ENCODE results near the gene LTBP1. TPM values are rescaled to one million over a fixed set of nuclear protein-coding genes. Genes with fewer than 3 reads are reported as not detected.

The LTBP1 gene
- polyA plus RNA-seq, 2 donors = 4.3 to 13.9 TPM

DNA sequence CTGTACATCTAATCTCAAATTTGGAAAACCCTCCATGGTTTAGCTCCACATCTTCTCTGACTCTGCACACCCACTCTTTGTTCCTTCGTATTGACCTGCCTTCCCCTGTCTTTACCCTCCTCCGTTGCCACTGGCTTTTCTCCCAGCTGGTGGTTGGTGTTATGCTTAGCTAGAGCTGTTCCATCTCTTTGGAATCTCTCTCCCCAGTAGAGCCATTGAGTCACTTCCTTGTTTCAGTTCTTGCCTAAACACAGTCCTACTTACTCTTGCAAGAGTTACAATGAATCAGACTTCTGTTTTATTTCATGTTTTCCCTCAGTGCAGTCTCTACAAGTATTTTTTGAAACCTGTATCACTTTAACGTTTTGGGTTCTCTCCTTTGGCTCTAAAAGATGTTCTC is 263.9 kb downstream of the LTBP1 start:
- no peaks in the 10 kb centered on the region for H3K27me3 ChIP-seq (ENCODE audit: control insufficient read depth in 1 of 2, insufficient read depth in 2 of 2, low read length in 2 of 2)
- WGBS, 2 donors = 18 to 28% methylated on average over 3 of the region's 3 CpGs

GRCh38 chr2:33212151-33212550 is 265.4 kb downstream of the LTBP1 start:
- H3K4me3 ChIP-seq (ENCODE audit: low read depth in 1 of 2, low read length in 2 of 2) = no peak overlapping the region
- H3K4me1 ChIP-seq (ENCODE audit: control insufficient read depth in 2 of 2, insufficient read depth in 2 of 2, low read length in 1 of 2) = peaks cover 0 to 4% of the 10 kb centered on the region in 2 donors
- H3K36me3 ChIP-seq (ENCODE audit: control insufficient read depth in 2 of 2, insufficient read depth in 2 of 2, low read length in 1 of 2) = no peaks in the 10 kb centered on the region
- 73 to 80% methylated on average over 3 of the region's 3 CpGs for WGBS, 2 donors
- H3K9me3 ChIP-seq (ENCODE audit: control insufficient read depth in 2 of 2, insufficient read depth in 1 of 2, low read depth in 1 of 2, low read length in 1 of 2) = no peaks in the 10 kb centered on the region
- H3K27ac ChIP-seq (ENCODE audit: low read depth in 2 of 2, low read length in 1 of 2) = no peak overlapping the region
- no peaks in the 10 kb centered on the region for H3K27me3 ChIP-seq (ENCODE audit: control insufficient read depth in 1 of 2, insufficient read depth in 2 of 2, low read length in 2 of 2)

More for the DNA sequence above, 263.9 kb downstream of the LTBP1 start:
- Histone ChIP-seq H3K4me3 (ENCODE audit: low read depth in 1 of 2, low read length in 2 of 2) (no peak overlapping the region), H3K36me3 (ENCODE audit: control insufficient read depth in 2 of 2, insufficient read depth in 2 of 2, low read length in 1 of 2) (no peaks in the 10 kb centered on the region), H3K4me1 (ENCODE audit: control insufficient read depth in 2 of 2, insufficient read depth in 2 of 2, low read length in 1 of 2) (no peaks in the 10 kb centered on the region), H3K27ac (ENCODE audit: low read depth in 2 of 2, low read length in 1 of 2) (peak overlapping the region in 1 of 2 donors; percentile 33), H3K9me3 (ENCODE audit: control insufficient read depth in 2 of 2, insufficient read depth in 1 of 2, low read depth in 1 of 2, low read length in 1 of 2) (no peaks in the 10 kb centered on the region)

GRCh38 chr2:33213244-33213643 is 266.5 kb downstream of the LTBP1 start:
- 95 to 96% methylated on average over 3 of the region's 3 CpGs for WGBS, 2 donors
- peaks cover 0 to 4% of the 10 kb centered on the region in 2 donors for H3K4me1 ChIP-seq (ENCODE audit: control insufficient read depth in 2 of 2, insufficient read depth in 2 of 2, low read length in 1 of 2)

GRCh38 chr2:33213648-33214047 is 266.9 kb downstream of the LTBP1 start:
- 88 to 94% methylated on average over 2 of the region's 2 CpGs for WGBS, 2 donors
- Histone ChIP-seq H3K27me3 (ENCODE audit: control insufficient read depth in 1 of 2, insufficient read depth in 2 of 2, low read length in 2 of 2) (no peaks in the 10 kb centered on the region), H3K36me3 (ENCODE audit: control insufficient read depth in 2 of 2, insufficient read depth in 2 of 2, low read length in 1 of 2) (no peaks in the 10 kb centered on the region), H3K4me3 (ENCODE audit: low read depth in 1 of 2, low read length in 2 of 2) (no peak overlapping the region), H3K4me1 (ENCODE audit: control insufficient read depth in 2 of 2, insufficient read depth in 2 of 2, low read length in 1 of 2) (peaks cover 0 to 4% of the 10 kb centered on the region in 2 donors), H3K9me3 (ENCODE audit: control insufficient read depth in 2 of 2, insufficient read depth in 1 of 2, low read depth in 1 of 2, low read length in 1 of 2) (no peaks in the 10 kb centered on the region), H3K27ac (ENCODE audit: low read depth in 2 of 2, low read length in 1 of 2) (no peak overlapping the region)

More at GRCh38 chr2:33213244-33213643, 266.5 kb downstream of the LTBP1 start:
- no peaks in the 10 kb centered on the region for H3K27me3 ChIP-seq (ENCODE audit: control insufficient read depth in 1 of 2, insufficient read depth in 2 of 2, low read length in 2 of 2)
- no peaks in the 10 kb centered on the region for H3K9me3 ChIP-seq (ENCODE audit: control insufficient read depth in 2 of 2, insufficient read depth in 1 of 2, low read depth in 1 of 2, low read length in 1 of 2)
- no peak overlapping the region for H3K4me3 ChIP-seq (ENCODE audit: low read depth in 1 of 2, low read length in 2 of 2)
- H3K36me3 ChIP-seq (ENCODE audit: control insufficient read depth in 2 of 2, insufficient read depth in 2 of 2, low read length in 1 of 2) = no peaks in the 10 kb centered on the region
- no peak overlapping the region for H3K27ac ChIP-seq (ENCODE audit: low read depth in 2 of 2, low read length in 1 of 2)

DNA sequence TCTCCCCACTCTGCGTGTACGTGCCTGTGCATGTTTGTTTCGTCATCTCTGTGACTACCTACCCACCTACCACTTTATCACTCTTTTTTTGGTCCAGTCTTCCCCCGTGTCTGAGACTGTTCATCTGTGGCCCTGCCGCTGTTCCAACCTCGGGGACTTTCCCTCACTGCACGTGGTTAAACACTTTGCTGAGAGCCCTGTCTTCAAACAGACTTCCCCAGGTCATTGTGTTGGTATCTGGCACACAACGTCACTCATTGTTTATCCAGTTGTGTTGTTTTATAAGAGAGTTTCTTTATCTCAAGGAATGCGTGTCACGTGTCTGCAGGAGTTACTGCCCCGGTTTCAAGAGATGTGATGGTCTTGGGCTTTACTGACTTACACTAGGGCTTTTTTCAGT is 267.7 kb downstream of the LTBP1 start:
- Histone ChIP-seq H3K36me3 (ENCODE audit: control insufficient read depth in 2 of 2, insufficient read depth in 2 of 2, low read length in 1 of 2) (no peaks in the 10 kb centered on the region), H3K4me3 (ENCODE audit: low read depth in 1 of 2, low read length in 2 of 2) (no peak overlapping the region), H3K9me3 (ENCODE audit: control insufficient read depth in 2 of 2, insufficient read depth in 1 of 2, low read depth in 1 of 2, low read length in 1 of 2) (no peaks in the 10 kb centered on the region), H3K4me1 (ENCODE audit: control insufficient read depth in 2 of 2, insufficient read depth in 2 of 2, low read length in 1 of 2) (peaks cover 0 to 4% of the 10 kb centered on the region in 2 donors), H3K27ac (ENCODE audit: low read depth in 2 of 2, low read length in 1 of 2) (no peak overlapping the region), H3K27me3 (ENCODE audit: control insufficient read depth in 1 of 2, insufficient read depth in 2 of 2, low read length in 2 of 2) (no peaks in the 10 kb centered on the region)
- 68 to 72% methylated on average over 11 of the region's 11 CpGs for WGBS, 2 donors

- Histone ChIP-seq H3K4me3 (ENCODE audit: low read depth in 1 of 2, low read length in 2 of 2) (no peak overlapping the region), H3K4me1 (ENCODE audit: control insufficient read depth in 2 of 2, insufficient read depth in 2 of 2, low read length in 1 of 2) (peaks cover 0 to 4% of the 10 kb centered on the region in 2 donors), H3K9me3 (ENCODE audit: control insufficient read depth in 2 of 2, insufficient read depth in 1 of 2, low read depth in 1 of 2, low read length in 1 of 2) (no peaks in the 10 kb centered on the region), H3K36me3 (ENCODE audit: control insufficient read depth in 2 of 2, insufficient read depth in 2 of 2, low read length in 1 of 2) (no peaks in the 10 kb centered on the region), H3K27ac (ENCODE audit: low read depth in 2 of 2, low read length in 1 of 2) (no peak overlapping the region), H3K27me3 (ENCODE audit: control insufficient read depth in 1 of 2, insufficient read depth in 2 of 2, low read length in 2 of 2) (no peaks in the 10 kb centered on the region)
- 72 to 85% methylated on average over 6 of the region's 6 CpGs for WGBS, 2 donors
Measured at GRCh38 chr2:33214857-33215256, 268.1 kb downstream of the LTBP1 start.

- Histone ChIP-seq H3K27ac (ENCODE audit: low read depth in 2 of 2, low read length in 1 of 2) (no peak overlapping the region), H3K36me3 (ENCODE audit: control insufficient read depth in 2 of 2, insufficient read depth in 2 of 2, low read length in 1 of 2) (no peaks in the 10 kb centered on the region), H3K27me3 (ENCODE audit: control insufficient read depth in 1 of 2, insufficient read depth in 2 of 2, low read length in 2 of 2) (no peaks in the 10 kb centered on the region), H3K4me3 (ENCODE audit: low read depth in 1 of 2, low read length in 2 of 2) (no peak overlapping the region), H3K4me1 (ENCODE audit: control insufficient read depth in 2 of 2, insufficient read depth in 2 of 2, low read length in 1 of 2) (peaks cover 0 to 4% of the 10 kb centered on the region in 2 donors), H3K9me3 (ENCODE audit: control insufficient read depth in 2 of 2, insufficient read depth in 1 of 2, low read depth in 1 of 2, low read length in 1 of 2) (no peaks in the 10 kb centered on the region)
- 66 to 81% methylated on average over 3 of the region's 3 CpGs for WGBS, 2 donors
Measured at GRCh38 chr2:33215299-33215698, 268.5 kb downstream of the LTBP1 start.

DNA sequence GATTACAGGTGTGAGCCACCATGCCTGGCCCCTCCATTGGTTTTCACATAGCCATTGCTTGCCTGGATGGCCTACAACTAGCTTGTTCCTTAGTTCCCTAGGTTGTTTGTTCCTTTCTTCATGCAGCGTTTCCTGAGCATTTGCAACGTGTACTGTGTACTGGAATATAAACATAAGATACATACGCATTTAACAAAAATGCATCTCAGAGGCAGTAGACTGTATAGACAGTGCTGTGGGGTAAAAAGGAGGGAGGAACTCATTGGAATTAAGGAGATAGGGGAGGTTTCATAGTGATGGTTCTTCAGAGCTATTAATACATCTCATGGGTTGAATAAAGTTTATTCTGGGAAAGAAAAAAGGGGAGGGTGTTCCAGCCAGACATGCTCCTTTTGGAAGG is 269.2 kb downstream of the LTBP1 start:
- Histone ChIP-seq H3K4me3 (ENCODE audit: low read depth in 1 of 2, low read length in 2 of 2) (no peak overlapping the region), H3K36me3 (ENCODE audit: control insufficient read depth in 2 of 2, insufficient read depth in 2 of 2, low read length in 1 of 2) (no peaks in the 10 kb centered on the region), H3K4me1 (ENCODE audit: control insufficient read depth in 2 of 2, insufficient read depth in 2 of 2, low read length in 1 of 2) (peaks cover 0 to 4% of the 10 kb centered on the region in 2 donors), H3K9me3 (ENCODE audit: control insufficient read depth in 2 of 2, insufficient read depth in 1 of 2, low read depth in 1 of 2, low read length in 1 of 2) (no peaks in the 10 kb centered on the region), H3K27ac (ENCODE audit: low read depth in 2 of 2, low read length in 1 of 2) (no peak overlapping the region), H3K27me3 (ENCODE audit: control insufficient read depth in 1 of 2, insufficient read depth in 2 of 2, low read length in 2 of 2) (no peaks in the 10 kb centered on the region)
- WGBS, 2 donors = 91 to 96% methylated on average over 3 of the region's 3 CpGs

- Histone ChIP-seq H3K9me3 (ENCODE audit: control insufficient read depth in 2 of 2, insufficient read depth in 1 of 2, low read depth in 1 of 2, low read length in 1 of 2) (no peaks in the 10 kb centered on the region), H3K36me3 (ENCODE audit: control insufficient read depth in 2 of 2, insufficient read depth in 2 of 2, low read length in 1 of 2) (no peaks in the 10 kb centered on the region), H3K27me3 (ENCODE audit: control insufficient read depth in 1 of 2, insufficient read depth in 2 of 2, low read length in 2 of 2) (no peaks in the 10 kb centered on the region), H3K4me1 (ENCODE audit: control insufficient read depth in 2 of 2, insufficient read depth in 2 of 2, low read length in 1 of 2) (peaks cover 0 to 4% of the 10 kb centered on the region in 2 donors), H3K27ac (ENCODE audit: low read depth in 2 of 2, low read length in 1 of 2) (no peak overlapping the region), H3K4me3 (ENCODE audit: low read depth in 1 of 2, low read length in 2 of 2) (no peak overlapping the region)
- 50 to 63% methylated on average over 3 of the region's 3 CpGs for WGBS, 2 donors
Measured at GRCh38 chr2:33216508-33217182, 269.9 kb downstream of the LTBP1 start.

- H3K4me1 ChIP-seq (ENCODE audit: control insufficient read depth in 2 of 2, insufficient read depth in 2 of 2, low read length in 1 of 2) = peaks cover 0 to 4% of the 10 kb centered on the region in 2 donors
- H3K9me3 ChIP-seq (ENCODE audit: control insufficient read depth in 2 of 2, insufficient read depth in 1 of 2, low read depth in 1 of 2, low read length in 1 of 2) = no peaks in the 10 kb centered on the region
- 75 to 79% methylated on average over 3 of the region's 3 CpGs for WGBS, 2 donors
- H3K27ac ChIP-seq (ENCODE audit: low read depth in 2 of 2, low read length in 1 of 2) = no peak overlapping the region
- H3K27me3 ChIP-seq (ENCODE audit: control insufficient read depth in 1 of 2, insufficient read depth in 2 of 2, low read length in 2 of 2) = no peaks in the 10 kb centered on the region
- no peak overlapping the region for H3K4me3 ChIP-seq (ENCODE audit: low read depth in 1 of 2, low read length in 2 of 2)
- no peaks in the 10 kb centered on the region for H3K36me3 ChIP-seq (ENCODE audit: control insufficient read depth in 2 of 2, insufficient read depth in 2 of 2, low read length in 1 of 2)
Measured at GRCh38 chr2:33217406-33217805, 270.7 kb downstream of the LTBP1 start.

All from esophagus (tissue), 2 donors.